SJCRH30 (cell line): Measurements from ENCODE around the gene AP5Z1. TPM values are rescaled to one million over a fixed set of nuclear protein-coding genes. Genes with fewer than 3 reads are reported as not detected.

ENCODE experiments used
- DNase-seq, 2 experiments: peaks; one replicate each; pipeline ENCODE4 v3.0.0-alpha.2; 2015 to 2020
- H3K27ac ChIP-seq: fragments of 250-450 bp; sonication (Bioruptor Pico); 2 replicates; pipeline ENCODE4 v1.5.1; 2020; ENCODE audit warnings: mild to moderate bottlenecking, moderate library complexity
- H3K27me3 ChIP-seq: fragments of 250-450 bp; sonication (Bioruptor Pico); 2 replicates; pipeline ENCODE4 v1.5.1; 2020; ENCODE audit warnings: mild to moderate bottlenecking, moderate library complexity
- H3K36me3 ChIP-seq: fragments of 250-450 bp; sonication (Bioruptor Pico); 2 replicates; pipeline ENCODE4 v1.5.1; 2020; ENCODE audit warnings: mild to moderate bottlenecking, moderate library complexity
- H3K4me1 ChIP-seq: fragments of 250-450 bp; sonication (Bioruptor Pico); 2 replicates; pipeline ENCODE4 v1.5.1; 2020; ENCODE audit warnings: mild to moderate bottlenecking, moderate library complexity
- H3K4me3 ChIP-seq: fragments of 250-450 bp; sonication (Bioruptor Pico); 2 replicates; pipeline ENCODE4 v1.5.1; 2020; ENCODE audit warnings: mild to moderate bottlenecking, moderate library complexity
- H3K9me3 ChIP-seq: fragments of 250-450 bp; sonication (Bioruptor Pico); replicated peaks from 2 replicates; pipeline ENCODE4 v1.5.1; 2020; ENCODE audit warnings: mild to moderate bottlenecking, moderate library complexity
- total RNA-seq: library from RNA; depleted of rRNA; stranded (reverse); fragments of >200 nt; shearing (Covaris generic); gene quantifications from 2 replicates; pipeline ENCODE4 v1.2.3, GENCODE V29; 2014; rRNA removed

AP5Z1 gene
- total RNA-seq, 1 experiment from 2014 or later: 13.6 TPM

- Histone ChIP-seq H3K27ac (no peak overlapping the region), H3K27me3 (peaks cover 14% of the 10 kb centered on the region; the same call in 1 of the 2 replicates), H3K9me3 (no peaks in the 10 kb centered on the region), H3K4me3 (no peak overlapping the region), H3K36me3 (no peaks in the 10 kb centered on the region), H3K4me1 (no peaks in the 10 kb centered on the region)
- DNase-seq: no peak
These were observed 58.5 kb downstream of the AP5Z1 start for GRCh38 chr7:4833691-4834600.

GRCh38 chr7:4834601-4835397 is 59.4 kb downstream of the AP5Z1 start:
- Histone ChIP-seq H3K4me1 (no peaks in the 10 kb centered on the region), H3K4me3 (no peak overlapping the region), H3K27ac (no peak overlapping the region), H3K9me3 (no peaks in the 10 kb centered on the region), H3K36me3 (no peaks in the 10 kb centered on the region), H3K27me3 (peaks cover 14% of the 10 kb centered on the region; the same call in 1 of the 2 replicates)
- no peak for DNase-seq

- H3K9me3 ChIP-seq: no peaks in the 10 kb centered on the region
- peaks cover 14% of the 10 kb centered on the region; the same call in 1 of the 2 replicates for H3K27me3 ChIP-seq
- no peaks in the 10 kb centered on the region for H3K36me3 ChIP-seq
- no peak overlapping the region for H3K27ac ChIP-seq
- no peak for DNase-seq
- H3K4me1 ChIP-seq: no peaks in the 10 kb centered on the region
- H3K4me3 ChIP-seq: no peak overlapping the region
These were observed 60.2 kb downstream of the AP5Z1 start for GRCh38 chr7:4835398-4836205.

- Histone ChIP-seq H3K9me3 (no peaks in the 10 kb centered on the region), H3K36me3 (no peaks in the 10 kb centered on the region), H3K4me1 (no peaks in the 10 kb centered on the region), H3K4me3 (no peak overlapping the region), H3K27me3 (peaks cover 14% of the 10 kb centered on the region; the same call in 1 of the 2 replicates), H3K27ac (no peak overlapping the region)
- DNase-seq: no peak
These were observed 60.8 kb downstream of the AP5Z1 start for GRCh38 chr7:4836206-4836661.

- no peaks in the 10 kb centered on the region for H3K36me3 ChIP-seq
- no peaks in the 10 kb centered on the region for H3K4me1 ChIP-seq
- H3K27ac ChIP-seq: no peak overlapping the region
- peaks cover 9% of the 10 kb centered on the region; the same call in 1 of the 2 replicates for H3K27me3 ChIP-seq
- H3K9me3 ChIP-seq: no peaks in the 10 kb centered on the region
- no peak overlapping the region for H3K4me3 ChIP-seq
- DNase-seq: no peak
These were observed 61.8 kb downstream of the AP5Z1 start for GRCh38 chr7:4837041-4837802.

- H3K36me3 ChIP-seq: no peaks in the 10 kb centered on the region
- H3K4me1 ChIP-seq: no peaks in the 10 kb centered on the region
- peaks cover 7% of the 10 kb centered on the region; the same call in 1 of the 2 replicates for H3K27me3 ChIP-seq
- H3K9me3 ChIP-seq: no peaks in the 10 kb centered on the region
- H3K27ac ChIP-seq: no peak overlapping the region
- DNase-seq: no peak
- H3K4me3 ChIP-seq: no peak overlapping the region
These were observed 62.6 kb downstream of the AP5Z1 start for GRCh38 chr7:4837803-4838625.

- Histone ChIP-seq H3K27me3 (peaks cover 7% of the 10 kb centered on the region; the same call in 1 of the 2 replicates), H3K27ac (no peak overlapping the region), H3K9me3 (no peaks in the 10 kb centered on the region), H3K4me1 (no peaks in the 10 kb centered on the region), H3K36me3 (no peaks in the 10 kb centered on the region), H3K4me3 (no peak overlapping the region)
- DNase-seq: no peak
These were observed 63.4 kb downstream of the AP5Z1 start for GRCh38 chr7:4838626-4839334.

- Histone ChIP-seq H3K27me3 (peaks cover 7% of the 10 kb centered on the region; the same call in 1 of the 2 replicates), H3K4me1 (no peaks in the 10 kb centered on the region), H3K27ac (no peak overlapping the region), H3K9me3 (no peaks in the 10 kb centered on the region), H3K36me3 (no peaks in the 10 kb centered on the region), H3K4me3 (no peak overlapping the region)
- no peak for DNase-seq
These were observed 64.7 kb downstream of the AP5Z1 start for GRCh38 chr7:4840079-4840501.

Other genes starting within 250 kb of the AP5Z1 start
- gene FOXK1, start 93.3 kb upstream of the AP5Z1 start, total RNA-seq: 22.1 and 23.4 TPM in 2 replicates
- not detected in 2 replicates for gene PAPOLB, start 86.4 kb downstream of the AP5Z1 start, total RNA-seq
- 0.12 and 0.23 TPM in 2 replicates for gene RADIL, start 108.1 kb downstream of the AP5Z1 start, total RNA-seq
- gene MMD2, start 183.6 kb downstream of the AP5Z1 start, total RNA-seq: not detected in 2 replicates